HG03460 (cell line): ENCODE measurements around the gene C20orf96.
A peak's percentile ranks its signal among the peaks of the same experiment; 100 is the strongest.
"Not testable (repeated sequence)": the region's sequence is repeated elsewhere in the genome, so short reads cannot be mapped to it uniquely, and the experiment has no call there.

Source experiments
- ATAC-seq: cut with Tn5 transposase; IDR thresholded peaks from one replicate; pipeline ENCODE4 v1.9.1; 2021; ENCODE audit not compliant: unreplicated experiment

C20orf96 gene

DNA sequence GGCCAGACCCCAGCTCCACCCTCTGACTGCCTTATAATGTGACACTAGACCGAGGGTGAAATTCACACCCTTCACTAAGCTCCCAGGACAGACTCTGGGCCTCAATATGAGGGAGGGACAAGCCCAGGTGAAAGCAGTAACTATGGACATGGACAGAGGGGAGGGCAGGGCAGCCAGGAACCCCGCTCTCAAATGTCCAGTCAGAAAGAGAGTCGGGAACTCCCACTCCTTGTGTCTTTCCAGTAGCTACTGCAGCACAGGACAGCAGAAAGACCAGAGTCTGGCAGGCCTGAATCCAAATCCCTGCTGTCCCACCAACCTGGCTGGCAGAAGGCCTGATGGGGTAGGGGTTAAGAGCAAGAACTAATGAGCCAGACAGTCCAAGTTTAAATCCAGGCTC is 6.4 kb downstream of the C20orf96 start:
- ATAC-seq, result no peak

DNA sequence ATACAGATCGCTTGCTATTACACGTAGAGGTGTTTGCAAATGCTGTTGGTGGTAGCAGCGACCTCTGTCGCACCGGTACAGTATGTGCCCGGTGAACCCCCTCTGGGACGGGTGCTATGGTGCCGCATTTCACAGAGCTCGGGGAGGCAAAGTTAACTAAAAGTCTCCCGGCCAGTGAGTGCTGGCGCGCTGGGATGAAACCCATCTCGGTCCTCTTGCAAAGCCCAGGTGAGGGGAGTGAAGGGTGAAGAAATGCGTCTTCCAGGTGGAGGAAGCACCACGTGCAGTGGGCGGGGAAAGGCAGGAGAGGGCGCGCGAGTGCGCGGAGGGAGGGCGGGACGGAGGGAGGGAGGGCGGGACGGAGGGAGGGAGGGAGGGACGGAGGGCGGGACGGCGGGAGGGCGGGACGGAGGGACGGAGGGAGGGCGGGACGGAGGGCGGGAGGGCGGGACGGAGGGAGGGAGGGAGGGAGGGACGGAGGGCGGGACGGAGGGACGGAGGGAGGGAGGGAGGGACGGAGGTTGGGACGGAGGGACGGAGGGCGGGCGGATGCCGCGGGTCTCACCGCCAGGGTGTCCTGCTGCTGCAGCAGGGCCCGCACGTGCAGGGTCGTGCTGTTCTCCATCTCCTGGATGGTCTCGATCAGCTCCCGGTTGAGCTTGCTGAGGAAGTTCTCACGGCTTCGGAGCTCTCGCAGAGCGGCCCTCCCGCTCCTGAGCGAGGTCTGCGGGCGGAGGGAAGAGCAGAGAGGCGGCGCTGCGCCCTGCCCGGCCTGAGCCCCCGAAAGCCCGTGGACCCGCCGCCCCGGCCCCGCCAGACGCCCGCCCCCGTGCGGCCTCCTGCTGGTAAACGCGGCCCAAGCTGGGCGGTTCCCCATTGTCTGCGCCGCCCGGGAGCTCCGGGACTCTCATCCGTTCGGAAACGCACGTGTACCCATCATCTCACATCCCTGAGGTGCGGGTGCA is 11.7 kb downstream of the C20orf96 start:
- ATAC-seq, result no peak

- no peak for ATAC-seq
Measured at GRCh38 chr20:278181-278580, 12.4 kb downstream of the C20orf96 start.

GRCh38 chr20:277496-277781 is 13.1 kb downstream of the C20orf96 start:
- ATAC-seq, result no peak

DNA sequence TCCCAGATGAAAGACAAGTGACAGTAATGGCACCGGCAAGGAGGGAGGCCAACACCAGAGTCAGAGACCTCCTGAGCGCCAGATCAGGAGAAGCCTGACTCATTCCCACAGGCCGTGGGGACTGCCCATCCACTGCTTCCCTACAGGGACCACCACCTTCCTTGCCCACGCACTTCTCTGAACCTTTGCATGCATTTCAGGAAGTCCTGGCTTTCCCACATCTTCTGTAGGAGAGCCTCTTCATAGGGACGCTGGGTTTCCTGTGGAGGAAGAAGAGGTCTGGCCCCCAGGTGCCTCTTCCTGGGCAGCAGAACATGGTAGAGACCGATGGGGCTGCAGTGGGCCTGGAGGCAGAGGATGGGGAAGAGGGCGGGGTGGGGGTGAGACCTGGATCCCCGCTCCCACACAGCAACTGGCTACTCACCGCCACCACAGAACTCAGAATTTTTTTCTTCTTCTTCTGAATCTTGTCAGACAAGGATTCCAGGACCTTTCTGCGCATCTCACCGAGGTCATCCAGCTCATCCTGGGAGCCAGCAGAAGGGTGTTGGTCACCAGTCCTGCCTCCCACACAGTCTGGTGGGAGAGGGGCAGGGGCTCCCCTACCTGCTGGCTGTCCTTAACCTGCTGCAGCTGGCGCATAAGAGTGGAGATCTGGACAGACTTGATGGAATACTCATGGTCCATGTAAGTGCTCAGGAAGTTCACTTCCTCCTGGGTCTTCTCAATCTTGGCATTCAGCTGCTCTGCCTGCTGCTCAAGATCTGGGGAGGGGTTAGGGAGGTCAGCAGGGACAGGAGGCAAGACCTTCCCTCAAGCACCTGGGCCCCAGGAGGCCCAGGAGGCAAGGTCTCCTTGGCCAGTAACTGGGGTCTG is 13.7 kb downstream of the C20orf96 start:
- no peak for ATAC-seq

DNA sequence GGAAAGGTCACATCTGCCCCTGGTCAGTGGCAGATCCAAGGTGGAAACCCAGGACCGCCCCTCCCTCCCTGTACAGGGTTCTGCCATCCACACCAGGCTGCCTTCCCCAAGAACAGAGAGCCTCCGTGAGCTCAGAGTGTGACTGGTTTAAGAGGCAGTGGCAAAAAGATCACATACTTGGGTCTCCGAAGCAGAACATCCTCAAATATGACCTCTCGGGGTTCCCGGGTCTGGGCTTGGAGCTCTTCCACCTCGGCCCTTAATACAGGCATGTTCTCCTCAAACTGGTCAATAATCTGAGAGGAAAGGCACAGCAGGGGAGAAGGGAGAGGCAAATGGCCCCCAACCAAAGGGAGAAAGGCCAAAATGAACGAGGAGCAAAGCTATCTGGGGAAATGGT is 14.8 kb downstream of the C20orf96 start:
- no peak for ATAC-seq

GRCh38 chr20:273884-274283 is 16.7 kb downstream of the C20orf96 start:
- no peak for ATAC-seq

GRCh38 chr20:272718-273117 is 17.8 kb downstream of the C20orf96 start:
- no peak for ATAC-seq

GRCh38 chr20:271528-271927 is 19.0 kb downstream of the C20orf96 start:
- no peak for ATAC-seq

DNA sequence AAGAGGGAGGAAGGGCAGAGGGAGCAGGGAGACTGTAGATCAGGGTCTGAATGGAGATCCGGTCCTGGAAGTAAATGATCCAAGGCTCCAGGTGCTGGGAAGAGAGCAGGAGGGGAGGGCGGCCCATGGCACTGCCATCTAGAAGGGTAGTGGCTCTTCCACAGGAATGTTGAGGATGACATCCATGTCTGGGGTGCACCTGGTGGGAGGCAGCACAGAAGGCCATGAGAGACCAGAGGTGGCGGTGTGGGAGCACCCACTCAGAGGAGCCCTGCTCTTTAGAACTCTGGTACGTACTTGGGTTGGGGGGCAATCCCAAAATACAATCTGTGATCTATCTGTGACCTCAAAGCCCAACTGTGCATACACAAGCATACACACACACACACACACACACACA is 19.5 kb downstream of the C20orf96 start:
- no peak for ATAC-seq

GRCh38 chr20:270517-270916 is 20.0 kb downstream of the C20orf96 start:
- no peak for ATAC-seq

- ATAC-seq, result peak; percentile 80
Measured at GRCh38 chr20:266596-267562, 23.7 kb downstream of the C20orf96 start.

DNA sequence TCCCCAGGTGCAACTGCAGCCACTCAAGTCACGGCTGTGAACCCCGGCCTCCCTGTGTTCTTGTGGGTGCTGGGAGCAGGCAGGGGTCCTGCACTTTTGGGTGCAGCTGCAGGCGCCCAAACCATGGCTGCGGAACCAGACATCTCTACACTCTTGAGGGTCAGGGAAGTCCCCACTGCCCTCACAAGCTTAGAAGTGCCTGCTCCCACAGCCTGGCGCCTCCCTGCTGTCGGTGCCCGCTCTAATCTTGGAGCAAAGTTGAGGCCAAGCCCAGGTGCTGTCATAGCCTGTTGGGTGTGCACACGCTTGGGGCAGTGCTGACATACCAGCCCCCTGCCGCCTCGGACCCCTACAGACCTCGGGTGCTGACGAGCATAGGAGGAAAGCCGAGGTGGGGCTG is 26.8 kb downstream of the C20orf96 start:
- ATAC-seq, result no peak

GRCh38 chr20:259981-260380 is 30.6 kb downstream of the C20orf96 start:
- ATAC-seq, result no peak

- ATAC-seq, result no peak
Measured at GRCh38 chr20:258963-259362, 31.6 kb downstream of the C20orf96 start.

GRCh38 chr20:258269-258858 is 32.2 kb downstream of the C20orf96 start:
- ATAC-seq, result no peak

GRCh38 chr20:257419-257818 is 33.1 kb downstream of the C20orf96 start, which contains the start of gene DEFB132:
DEFB132 (plus strand) TSS chr20:257724; CDS start chr20:257779, 55 bp downstream.
- ATAC-seq, result no peak

GRCh38 chr20:253447-253846 is 37.1 kb downstream of the C20orf96 start:
- not testable (repeated sequence) for ATAC-seq

DNA sequence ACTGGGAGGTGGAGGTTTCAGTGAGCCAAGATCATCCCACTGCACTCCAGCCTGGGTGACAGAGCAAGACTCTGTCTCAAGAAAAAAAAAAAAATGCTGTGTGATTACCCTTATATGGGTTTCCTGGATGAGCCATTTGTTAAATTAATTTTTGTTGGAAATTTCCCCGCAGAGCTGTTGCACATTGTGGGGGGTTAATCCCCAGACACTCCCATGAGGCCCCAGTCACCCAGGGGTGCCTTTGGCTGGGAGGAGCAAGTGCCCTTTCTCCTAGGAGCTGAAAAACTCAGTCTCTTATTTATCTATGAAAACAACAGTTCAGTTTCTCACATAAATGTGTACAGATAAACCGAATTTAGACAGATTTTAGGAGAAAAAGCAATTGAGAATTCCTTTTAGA is 37.7 kb downstream of the C20orf96 start:
- ATAC-seq, result no peak

DNA sequence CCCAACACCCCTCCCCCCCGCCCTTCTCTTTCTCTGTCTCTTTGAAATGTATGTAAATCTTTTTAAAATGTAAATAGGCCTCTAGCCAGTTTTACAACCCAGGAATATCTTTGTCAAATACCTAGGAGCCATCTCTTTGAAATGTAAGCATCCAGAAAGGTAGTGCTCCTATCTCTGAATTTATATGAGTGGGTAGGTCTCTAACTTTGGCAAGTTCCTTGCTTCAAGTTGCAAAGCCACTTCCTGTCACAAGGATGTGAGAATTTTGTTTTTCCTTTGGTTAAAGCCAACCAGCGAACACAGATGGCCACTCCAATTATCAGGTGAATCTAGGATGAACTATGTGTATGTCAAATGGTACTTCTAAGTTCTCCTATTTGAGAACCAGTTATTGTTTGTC is 39.2 kb downstream of the C20orf96 start:
- ATAC-seq, result no peak
